Neuronal stem cell (in vitro differentiated cells): Measurements from ENCODE around the gene SAMD5.

Experiments
- DNase-seq: peaks from one replicate; pipeline ENCODE4 v3.0.0-alpha.2; 2013; ENCODE audit warnings: low spot score
- H2AFZ ChIP-seq: one replicate; pipeline ENCODE4 v1.6.1; 2013; ENCODE audit warnings: mild to moderate bottlenecking, low read length, inconsistent platforms
- H2AK5ac ChIP-seq: 2 replicates; pipeline ENCODE4 v1.6.1; 2013; ENCODE audit warnings: low read depth, mild to moderate bottlenecking, inconsistent platforms, low read length, moderate library complexity, mixed read lengths
- H2BK120ac ChIP-seq: 2 replicates; pipeline ENCODE4 v1.6.1; 2013; ENCODE audit warnings: low read depth, mild to moderate bottlenecking, inconsistent platforms, low read length, moderate library complexity, mixed read lengths
- H2BK12ac ChIP-seq: one replicate; pipeline ENCODE4 v1.6.1; 2013; ENCODE audit warnings: low read length, inconsistent platforms
- H2BK15ac ChIP-seq: 2 replicates; pipeline ENCODE4 v1.6.1; 2013; ENCODE audit warnings: mild to moderate bottlenecking, low read length, inconsistent platforms, mixed read lengths
- H2BK5ac ChIP-seq: one replicate; pipeline ENCODE4 v1.6.1; 2013; ENCODE audit warnings: inconsistent platforms, mild to moderate bottlenecking, low read length, moderate library complexity
- H3K14ac ChIP-seq: one replicate; pipeline ENCODE4 v1.6.1; 2013; ENCODE audit warnings: low read length, inconsistent platforms
- H3K18ac ChIP-seq: 2 replicates; pipeline ENCODE4 v1.6.1; 2013; ENCODE audit warnings: low read length, inconsistent platforms
- H3K23ac ChIP-seq: 2 replicates; pipeline ENCODE4 v1.6.1; 2013; ENCODE audit warnings: low read depth, mild to moderate bottlenecking, mixed read lengths, low read length, inconsistent platforms; ENCODE audit not compliant: poor library complexity
- H3K27ac ChIP-seq: replicated peaks from 3 replicates; pipeline ENCODE4 v1.5.1; 2013; ENCODE audit warnings: low read length, inconsistent platforms
- H3K27me3 ChIP-seq, 3 experiments: 2 replicates each; pipeline ENCODE4 v1.6.1; 2013; ENCODE audit warnings: low read length in 3 of 3, mild to moderate bottlenecking in 2 of 3, inconsistent platforms in 1 of 3, low read depth in 1 of 3, mixed read lengths in 1 of 3, moderate library complexity in 1 of 3; ENCODE audit not compliant: control insufficient read depth in 3 of 3, insufficient read depth in 3 of 3
- H3K36me3 ChIP-seq, 2 donors: replicated peaks in 1 of 2; 2 replicates each; pipeline ENCODE4 v1.6.1; 2013; ENCODE audit warnings: low read length in 2 of 2; ENCODE audit not compliant: control insufficient read depth in 2 of 2, insufficient read depth in 2 of 2
- H3K4ac ChIP-seq: 2 replicates; pipeline ENCODE4 v1.6.1; 2013; ENCODE audit warnings: inconsistent platforms, mild to moderate bottlenecking, low read length, moderate library complexity
- H3K4me1 ChIP-seq, 2 donors: 1 replicate in 1 of 2; 2 replicates in 1 of 2; pipeline ENCODE4 v1.6.1; 2013; ENCODE audit warnings: low read length in 2 of 2, low read depth in 1 of 2; ENCODE audit not compliant: control insufficient read depth in 2 of 2, insufficient read depth in 1 of 2
- H3K4me2 ChIP-seq: one replicate; pipeline ENCODE4 v1.6.1; 2013; ENCODE audit warnings: mild to moderate bottlenecking, low read length, inconsistent platforms; ENCODE audit not compliant: insufficient read depth, poor library complexity, severe bottlenecking
- H3K4me3 ChIP-seq, 2 donors: 2 replicates each; pipeline ENCODE4 v1.5.1; 2013; ENCODE audit warnings: low read length in 2 of 2, mild to moderate bottlenecking in 2 of 2, inconsistent platforms in 1 of 2, moderate library complexity in 1 of 2
- H3K79me1 ChIP-seq: one replicate; pipeline ENCODE4 v1.6.1; 2013; ENCODE audit warnings: low read depth, mild to moderate bottlenecking, inconsistent platforms, low read length, moderate library complexity
- H3K9ac ChIP-seq: one replicate; pipeline ENCODE4 v1.6.1; 2013; ENCODE audit warnings: mild to moderate bottlenecking, low read depth, low read length, inconsistent platforms; ENCODE audit not compliant: poor library complexity
- H3K9me3 ChIP-seq, 2 donors: replicated peaks in 1 of 2; 2 replicates each; pipeline versions ENCODE3 to v1.6.1; 2013; ENCODE audit warnings: low read length in 2 of 2, mild to moderate bottlenecking in 2 of 2, inconsistent platforms in 1 of 2, low read depth in 1 of 2, mixed read lengths in 1 of 2, moderate library complexity in 1 of 2; ENCODE audit not compliant: control insufficient read depth in 2 of 2, insufficient read depth in 1 of 2
- H4K8ac ChIP-seq: one replicate; pipeline ENCODE4 v1.6.1; 2013; ENCODE audit warnings: low read depth, mild to moderate bottlenecking, inconsistent platforms, low read length, moderate library complexity
- H4K91ac ChIP-seq: one replicate; pipeline ENCODE4 v1.6.1; 2013; ENCODE audit warnings: low read length, low read depth, mild to moderate bottlenecking, inconsistent platforms; ENCODE audit not compliant: poor library complexity
- WGBS, 2 donors: extraction: QIAGEN DNeasy Blood & Tissue Kit; methylation state at CpG; one replicate each; pipeline ENCODE4 v1.1.7; 2013; ENCODE audit warnings: missing lambda C conversion rate in 2 of 2, mixed read lengths in 1 of 2; ENCODE audit not compliant: insufficient read length in 2 of 2, insufficient replicate concordance in 1 of 2; ENCODE audit errors: extremely low coverage in 2 of 2; 5-methylcytosine and 5-hydroxymethylcytosine counted together

SAMD5 gene

GRCh38 chr6:147569788-147570187, 61.3 kb downstream of the SAMD5 start:
- WGBS, 2 donors, result no CpG with 5 or more reads among the region's 7 CpGs
- H3K23ac ChIP-seq, result no peak overlapping the region
- H3K4ac ChIP-seq, result no peak overlapping the region
- no peak overlapping the region for H3K4me3 ChIP-seq
- H3K27me3 ChIP-seq, result no peaks in the 10 kb centered on the region
- no peak overlapping the region for H2BK5ac ChIP-seq
- no peak overlapping the region for H3K9ac ChIP-seq
- H2BK120ac ChIP-seq, result no peak overlapping the region
- no peak overlapping the region for H2AK5ac ChIP-seq
- H3K14ac ChIP-seq, result no peak overlapping the region
- no peak for DNase-seq
- no peaks in the 10 kb centered on the region for H3K9me3 ChIP-seq
- H3K4me2 ChIP-seq, result no peak overlapping the region
- no peaks in the 10 kb centered on the region for H3K36me3 ChIP-seq
- H3K27ac ChIP-seq, result no peak overlapping the region
- no peaks in the 10 kb centered on the region for H3K79me1 ChIP-seq
- H3K4me1 ChIP-seq, result no peaks in the 10 kb centered on the region
- no peak overlapping the region for H4K8ac ChIP-seq
- H3K18ac ChIP-seq, result no peak overlapping the region
- H2AFZ ChIP-seq, result no peak overlapping the region
- H2BK15ac ChIP-seq, result no peak overlapping the region
- H2BK12ac ChIP-seq, result no peak overlapping the region
- no peak overlapping the region for H4K91ac ChIP-seq

- DNase-seq, result no peak
- Histone ChIP-seq H3K4me3 (no peak overlapping the region), H3K23ac (no peak overlapping the region), H3K27me3 (no peaks in the 10 kb centered on the region), H2BK5ac (no peak overlapping the region), H3K4ac (no peak overlapping the region), H3K4me2 (no peak overlapping the region), H2BK120ac (no peak overlapping the region), H3K79me1 (no peaks in the 10 kb centered on the region), H2BK15ac (no peak overlapping the region), H4K8ac (no peak overlapping the region), H3K18ac (no peak overlapping the region), H2AK5ac (no peak overlapping the region), H3K14ac (no peak overlapping the region), H3K9ac (no peak overlapping the region), H3K36me3 (no peaks in the 10 kb centered on the region), H2AFZ (no peak overlapping the region), H3K27ac (no peak overlapping the region), H4K91ac (no peak overlapping the region), H3K4me1 (no peaks in the 10 kb centered on the region), H3K9me3 (no peaks in the 10 kb centered on the region), H2BK12ac (no peak overlapping the region)
- WGBS, 2 donors, result no CpG with 5 or more reads among the region's 2 CpGs
These were observed 62.2 kb downstream of the SAMD5 start for GRCh38 chr6:147570681-147571080.

- H3K4me1 ChIP-seq, result no peaks in the 10 kb centered on the region
- H3K9me3 ChIP-seq, result no peaks in the 10 kb centered on the region
- H2AFZ ChIP-seq, result no peak overlapping the region
- no peaks in the 10 kb centered on the region for H3K27me3 ChIP-seq
- H3K79me1 ChIP-seq, result no peaks in the 10 kb centered on the region
- no peak overlapping the region for H3K23ac ChIP-seq
- no peak for DNase-seq
- H2BK5ac ChIP-seq, result no peak overlapping the region
- H2BK15ac ChIP-seq, result no peak overlapping the region
- no peak overlapping the region for H3K4me2 ChIP-seq
- H3K9ac ChIP-seq, result no peak overlapping the region
- H3K4me3 ChIP-seq, result no peak overlapping the region
- no peak overlapping the region for H2AK5ac ChIP-seq
- no peak overlapping the region for H3K4ac ChIP-seq
- no peak overlapping the region for H2BK120ac ChIP-seq
- no peak overlapping the region for H4K91ac ChIP-seq
- no peak overlapping the region for H3K18ac ChIP-seq
- H3K27ac ChIP-seq, result no peak overlapping the region
- H3K14ac ChIP-seq, result no peak overlapping the region
- no peak overlapping the region for H4K8ac ChIP-seq
- no peak overlapping the region for H2BK12ac ChIP-seq
- H3K36me3 ChIP-seq, result no peaks in the 10 kb centered on the region
These were observed 69.0 kb downstream of the SAMD5 start for GRCh38 chr6:147577488-147577887.

- Histone ChIP-seq H3K4me3 (no peak overlapping the region), H4K8ac (no peak overlapping the region), H3K27ac (no peak overlapping the region), H3K4me2 (no peak overlapping the region), H3K4me1 (no peaks in the 10 kb centered on the region), H3K9ac (no peak overlapping the region), H3K23ac (no peak overlapping the region), H2AK5ac (no peak overlapping the region), H3K9me3 (no peaks in the 10 kb centered on the region), H3K27me3 (no peaks in the 10 kb centered on the region), H2AFZ (no peak overlapping the region), H2BK15ac (no peak overlapping the region), H3K14ac (no peak overlapping the region), H3K36me3 (no peaks in the 10 kb centered on the region), H2BK12ac (no peak overlapping the region), H3K4ac (no peak overlapping the region), H2BK120ac (no peak overlapping the region), H3K79me1 (no peaks in the 10 kb centered on the region), H4K91ac (no peak overlapping the region), H2BK5ac (no peak overlapping the region), H3K18ac (no peak overlapping the region)
- no CpG with 5 or more reads among the region's 2 CpGs for WGBS, 2 donors
- no peak for DNase-seq
These were observed 69.7 kb downstream of the SAMD5 start for GRCh38 chr6:147578159-147578558.
